HG03460 (cell line): ENCODE measurements around the gene SMPD3.
"Not testable (repeated sequence)": the region's sequence is repeated elsewhere in the genome, so short reads cannot be mapped to it uniquely, and the experiment has no call there.

ENCODE experiments used
- ATAC-seq: cut with Tn5 transposase; IDR thresholded peaks from one replicate; pipeline ENCODE4 v1.9.1; 2021; ENCODE audit not compliant: unreplicated experiment

Gene SMPD3

GRCh38 chr16:68448360-68448970, at the start of gene SMPD3:
SMPD3 (minus strand) TSS chr16:68448508; CDS start chr16:68372181, 76,327 bp downstream.
- peak; percentile 84 for ATAC-seq

- no peak for ATAC-seq
Observed at GRCh38 chr16:68496689-68497088, 48.4 kb upstream of the SMPD3 start.

- ATAC-seq = not testable (repeated sequence)
Observed at GRCh38 chr16:68494261-68494660, 46.0 kb upstream of the SMPD3 start.

GRCh38 chr16:68493412-68494070, 45.2 kb upstream of the SMPD3 start:
- ATAC-seq = no peak

DNA sequence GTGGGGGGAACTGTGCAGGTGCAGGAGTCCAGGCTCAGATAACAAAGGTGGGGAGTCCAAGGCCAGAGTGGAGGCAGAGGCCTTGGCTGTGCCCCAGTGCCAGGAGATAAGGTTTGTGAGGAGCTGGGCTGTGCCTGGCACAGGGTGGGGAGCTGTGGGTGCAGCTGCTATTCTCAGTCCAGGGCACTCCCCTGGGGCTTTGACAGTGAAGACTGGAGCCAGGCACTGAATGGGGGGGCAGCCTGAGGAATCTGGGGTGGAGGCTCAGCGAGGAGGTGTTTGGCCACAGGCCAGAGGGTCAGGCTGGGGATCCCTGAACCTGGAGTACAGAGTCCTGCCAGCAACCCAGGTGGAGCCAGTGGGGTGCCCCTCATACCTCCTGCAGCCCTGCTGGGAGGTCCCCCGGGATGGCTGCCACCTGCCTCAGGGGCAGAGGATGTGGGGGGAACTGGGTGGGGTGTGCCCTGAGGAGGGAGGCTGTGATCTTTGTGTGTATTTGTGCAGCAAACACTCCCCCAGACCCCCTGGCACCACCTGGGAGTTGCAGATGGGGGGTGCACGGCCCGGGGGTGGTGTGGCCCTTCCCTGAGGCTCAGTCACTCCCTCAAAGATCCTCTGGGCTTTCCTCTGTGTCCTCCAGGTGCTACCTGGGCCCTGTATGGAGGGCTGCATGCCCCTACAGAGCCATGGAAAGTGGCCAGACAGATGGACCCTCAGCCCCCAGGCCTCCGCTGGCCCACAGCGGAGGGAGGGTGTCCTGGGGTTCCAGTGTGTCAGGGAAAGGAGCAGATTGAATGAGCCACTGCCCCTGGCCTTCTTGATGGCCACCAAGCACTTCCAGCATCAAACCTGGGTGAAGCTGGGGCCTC, 44.5 kb upstream of the SMPD3 start:
- ATAC-seq = no peak

DNA sequence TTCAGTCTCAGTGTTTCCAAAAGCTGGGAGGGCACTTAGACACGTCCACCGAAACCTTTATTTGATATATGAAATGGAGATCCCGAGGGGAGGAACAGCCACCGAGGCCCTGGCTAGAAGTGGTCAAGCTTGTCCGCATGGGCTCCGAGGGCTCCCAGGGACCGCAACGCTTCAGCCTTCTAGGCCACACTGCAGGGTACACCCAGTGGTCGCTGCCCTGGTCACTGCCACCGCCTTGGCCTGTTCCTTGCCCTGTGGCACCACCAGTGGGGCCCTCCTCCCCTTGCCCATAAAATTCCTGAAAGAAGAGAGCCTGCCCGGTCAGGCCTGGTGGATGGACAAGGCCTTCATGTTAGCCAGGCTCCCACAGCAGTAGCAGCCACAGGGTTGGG, 43.8 kb upstream of the SMPD3 start:
- no peak for ATAC-seq

DNA sequence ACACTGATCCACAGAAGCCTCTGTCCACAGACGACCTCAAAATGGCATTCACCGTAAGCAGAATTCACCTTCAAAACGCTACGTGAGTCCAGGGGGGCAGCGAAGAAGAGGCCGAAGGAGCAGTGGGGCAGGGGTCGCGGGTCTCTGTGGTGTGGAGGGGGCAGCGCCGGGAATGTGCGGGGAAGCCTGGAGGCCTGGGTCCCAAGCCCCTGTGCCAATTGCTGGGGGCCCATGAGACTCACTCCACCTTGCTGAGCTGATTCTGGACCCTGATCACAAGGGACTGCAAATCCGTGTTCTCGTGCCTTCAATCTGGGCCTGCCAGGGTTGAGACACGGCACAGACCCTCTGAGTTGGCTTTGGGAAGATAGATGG, 43.3 kb upstream of the SMPD3 start:
- no peak for ATAC-seq

DNA sequence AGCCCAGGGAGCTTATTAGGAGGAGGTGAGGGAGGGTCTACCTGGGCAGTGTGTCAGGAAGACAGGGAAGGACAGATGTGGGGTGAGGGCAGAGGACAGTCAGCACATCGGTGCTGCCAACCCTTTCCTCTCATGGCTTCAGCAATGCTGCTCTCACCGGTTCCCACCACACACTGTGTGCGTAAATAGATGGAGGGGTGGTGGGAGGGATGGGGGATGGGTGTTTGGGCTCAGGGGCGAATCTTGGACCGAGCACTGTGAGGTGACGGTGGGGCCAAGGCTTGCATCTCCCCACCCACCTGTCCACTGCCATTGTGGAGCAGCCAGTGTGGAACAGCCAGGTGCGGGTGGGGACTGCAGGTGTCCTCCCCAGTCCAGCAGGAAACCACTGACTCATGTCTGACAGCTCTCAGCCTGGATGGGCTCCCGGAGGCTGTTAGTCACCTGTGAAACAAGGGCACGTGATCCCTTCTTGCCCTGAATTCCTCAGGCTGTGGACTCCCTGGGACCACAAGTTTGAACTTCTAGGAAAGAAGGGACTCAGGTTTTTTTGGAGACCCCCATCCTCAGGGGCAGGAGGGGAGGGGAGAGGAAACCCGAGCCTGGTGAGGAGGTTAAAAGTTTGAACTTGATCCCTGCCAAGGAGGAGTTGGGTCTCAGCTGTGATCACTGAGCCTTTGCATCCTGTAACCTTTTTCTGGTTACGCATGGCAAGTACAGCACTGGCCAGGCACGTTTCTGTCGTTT, 42.7 kb upstream of the SMPD3 start:
- no peak for ATAC-seq

DNA sequence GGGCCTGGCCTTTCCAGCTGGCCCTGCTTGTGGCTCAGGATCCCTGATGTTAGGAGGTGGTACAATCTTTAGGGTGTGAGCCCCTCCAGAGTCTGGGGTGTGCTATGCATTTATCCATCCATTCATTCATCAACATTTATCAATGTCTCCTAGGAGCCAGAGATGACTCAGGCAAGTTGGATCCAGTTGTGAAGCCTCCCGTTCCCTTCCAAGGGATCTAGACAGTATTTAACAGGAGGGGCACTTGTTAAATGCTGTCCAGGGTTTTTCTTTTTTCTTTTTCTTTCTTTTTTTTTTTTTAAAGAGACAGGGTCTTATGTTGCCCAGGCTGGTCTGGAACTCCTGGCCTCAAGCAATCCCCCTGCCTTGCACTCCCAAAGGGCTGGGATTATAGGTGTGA, 42.0 kb upstream of the SMPD3 start:
- ATAC-seq = no peak

DNA sequence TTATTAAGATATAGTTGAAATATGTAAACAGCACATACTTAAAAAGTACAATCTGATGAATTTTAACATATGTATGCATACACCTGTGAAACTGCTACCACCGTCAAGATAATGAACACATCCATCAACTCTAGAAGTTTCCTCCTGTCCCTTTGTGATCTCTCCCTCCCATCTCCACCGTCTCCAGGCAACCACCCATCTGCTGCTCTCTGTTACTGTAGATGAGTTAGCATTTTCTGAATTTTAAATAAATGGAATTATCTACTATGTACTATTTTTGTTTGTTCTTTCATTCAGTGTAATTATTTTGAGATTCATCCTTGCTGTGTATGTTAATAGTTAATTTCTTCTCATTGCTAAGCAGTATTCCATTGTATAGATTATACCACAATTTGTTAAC, 40.2 kb upstream of the SMPD3 start:
- ATAC-seq = no peak

- ATAC-seq = no peak
Observed at GRCh38 chr16:68487669-68488068, 39.4 kb upstream of the SMPD3 start.

GRCh38 chr16:68487203-68487514, 38.9 kb upstream of the SMPD3 start:
- no peak for ATAC-seq

DNA sequence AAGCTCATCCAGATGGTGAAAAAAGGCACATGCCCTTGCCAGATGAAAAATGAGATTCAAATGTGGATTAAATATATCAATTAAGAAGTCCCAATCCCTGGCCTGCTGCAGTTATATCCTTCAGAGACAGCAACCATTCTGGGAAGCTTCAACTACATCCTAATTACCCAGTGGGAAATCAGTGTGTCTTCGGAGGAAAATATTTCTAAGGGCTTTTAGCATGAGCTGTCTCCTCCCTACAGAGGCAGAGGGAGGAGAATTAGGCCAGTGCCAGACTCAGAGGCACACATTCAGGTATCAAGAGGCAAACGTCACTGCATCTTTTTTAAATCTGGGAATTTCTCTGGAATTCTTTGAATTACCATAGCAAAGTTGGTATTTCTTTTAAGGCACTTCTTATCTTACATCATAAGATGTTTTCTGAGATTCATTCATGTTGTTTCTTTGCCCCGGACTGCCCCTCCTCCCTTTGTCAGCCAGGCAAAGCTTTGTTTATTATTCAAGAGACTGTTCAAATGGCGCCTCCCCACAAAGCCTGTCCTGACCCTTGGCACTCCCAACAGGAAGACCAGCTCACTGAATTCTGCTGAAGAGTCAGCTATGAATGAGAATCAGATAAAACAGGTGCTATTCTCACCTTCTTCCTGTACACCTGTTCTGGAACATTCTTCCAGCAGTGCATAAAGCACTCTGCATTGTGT, 38.3 kb upstream of the SMPD3 start:
- ATAC-seq = no peak

DNA sequence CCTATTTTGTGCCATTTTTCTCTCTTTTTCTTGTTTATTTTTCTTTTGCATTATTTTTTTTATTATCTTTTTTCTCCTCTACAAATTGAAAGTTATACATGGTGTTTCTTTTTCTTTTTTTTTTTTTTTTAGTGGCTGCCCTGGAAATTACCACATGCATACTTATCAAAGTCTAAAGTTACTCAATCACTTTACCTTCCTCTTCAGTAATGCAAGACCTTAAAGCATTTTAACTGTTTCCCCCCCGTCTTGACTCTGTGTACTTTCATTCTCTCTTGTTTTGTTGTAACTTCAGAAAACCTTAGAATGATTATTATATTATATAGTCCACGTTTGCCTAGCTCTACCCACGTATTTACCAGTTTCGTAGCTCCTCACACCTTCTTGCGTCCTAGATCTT, 33.3 kb upstream of the SMPD3 start:
- no peak for ATAC-seq

GRCh38 chr16:68480084-68480995, 32.0 kb upstream of the SMPD3 start:
- ATAC-seq = no peak

GRCh38 chr16:68479271-68479670, 31.0 kb upstream of the SMPD3 start:
- no peak for ATAC-seq

DNA sequence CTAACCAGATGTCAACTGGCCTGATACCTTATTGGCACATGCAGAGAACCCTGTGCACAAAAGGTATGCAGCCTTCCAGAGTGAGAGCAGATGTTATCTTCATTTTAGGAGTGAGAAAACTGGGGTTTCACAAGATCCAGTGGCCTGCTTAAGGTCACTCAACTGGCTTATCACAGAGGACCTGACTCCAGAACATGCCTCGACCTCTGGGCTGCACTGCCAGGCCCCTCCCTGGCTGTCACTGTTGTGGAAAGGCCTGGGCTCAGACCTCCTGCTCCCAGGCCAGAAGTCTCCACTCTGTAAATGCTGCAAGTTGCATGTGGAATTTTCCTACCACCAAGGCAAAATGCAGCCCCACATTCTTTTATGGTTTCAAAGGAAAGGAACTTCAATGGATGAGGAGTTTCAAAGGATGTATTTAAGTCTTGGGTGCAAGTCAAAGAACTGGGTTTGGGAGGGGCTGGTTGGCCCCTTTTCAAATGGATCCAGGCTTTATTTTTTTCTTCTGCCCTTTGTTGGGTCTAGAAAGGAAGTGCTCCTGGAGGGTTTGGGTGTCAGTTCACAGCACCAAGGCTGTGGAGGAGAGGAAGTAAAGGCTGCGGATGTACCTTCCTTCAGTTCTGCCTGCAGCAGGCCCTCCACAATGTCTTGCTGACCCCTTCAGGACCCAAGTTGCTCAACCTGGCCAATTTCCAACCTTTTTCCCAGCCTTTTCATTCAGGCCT, 30.4 kb upstream of the SMPD3 start:
- no peak for ATAC-seq

DNA sequence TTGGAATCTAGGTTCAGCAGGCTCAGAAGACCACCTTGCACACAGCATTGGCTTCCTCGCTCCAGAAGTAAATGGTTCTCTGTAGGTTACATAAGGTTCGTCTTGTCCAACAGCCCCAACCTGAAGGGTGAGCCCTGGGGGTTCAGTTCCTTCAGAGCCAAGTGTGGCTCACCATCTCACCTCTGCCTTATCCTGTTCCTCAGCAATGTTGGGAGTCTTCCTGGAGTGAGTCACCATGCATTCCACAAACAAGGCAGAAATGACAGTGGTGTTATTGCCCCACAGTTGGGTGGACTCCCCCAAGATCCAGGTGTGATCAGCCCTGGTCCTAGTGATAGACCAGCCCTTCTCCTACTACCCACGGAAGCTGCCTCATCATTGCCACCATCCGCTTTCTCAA, 26.8 kb upstream of the SMPD3 start:
- ATAC-seq = no peak

DNA sequence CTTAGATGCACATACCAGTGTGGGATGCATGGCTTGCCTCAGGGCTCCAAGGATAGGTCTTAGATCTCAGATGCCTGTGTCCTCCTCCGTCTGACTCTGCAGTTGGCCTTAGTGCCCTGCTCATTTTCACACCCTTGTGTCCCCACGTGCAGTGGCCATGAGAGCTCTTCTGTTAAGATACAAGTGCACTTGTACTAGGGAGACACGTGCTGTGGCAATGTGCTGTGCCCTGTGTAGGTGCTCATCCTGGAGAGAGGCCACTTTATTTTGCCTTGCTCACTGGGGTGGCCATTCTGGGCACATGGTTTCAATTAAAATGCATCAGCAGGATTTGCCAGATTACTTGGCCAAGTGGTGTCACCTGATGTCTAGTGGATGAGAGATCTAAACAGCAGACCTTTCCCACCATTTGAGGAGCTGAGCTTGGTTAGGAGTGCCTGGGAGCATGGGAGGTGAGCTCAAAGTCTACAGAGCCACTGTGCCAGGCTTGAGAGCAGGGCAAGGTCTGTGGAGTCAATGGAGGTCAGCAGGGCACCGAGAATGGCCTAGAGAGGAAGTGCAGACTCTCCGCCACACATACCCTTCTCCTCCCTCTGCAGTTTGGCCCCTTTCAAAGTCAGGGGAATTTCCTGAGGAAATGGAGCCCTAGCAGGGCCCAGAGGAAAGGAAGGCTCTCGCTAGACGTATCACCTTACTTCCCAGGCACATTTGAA, 25.2 kb upstream of the SMPD3 start:
- no peak for ATAC-seq
